ENCODE measurements around the gene ZNF879.

The ZNF879 gene

DNA sequence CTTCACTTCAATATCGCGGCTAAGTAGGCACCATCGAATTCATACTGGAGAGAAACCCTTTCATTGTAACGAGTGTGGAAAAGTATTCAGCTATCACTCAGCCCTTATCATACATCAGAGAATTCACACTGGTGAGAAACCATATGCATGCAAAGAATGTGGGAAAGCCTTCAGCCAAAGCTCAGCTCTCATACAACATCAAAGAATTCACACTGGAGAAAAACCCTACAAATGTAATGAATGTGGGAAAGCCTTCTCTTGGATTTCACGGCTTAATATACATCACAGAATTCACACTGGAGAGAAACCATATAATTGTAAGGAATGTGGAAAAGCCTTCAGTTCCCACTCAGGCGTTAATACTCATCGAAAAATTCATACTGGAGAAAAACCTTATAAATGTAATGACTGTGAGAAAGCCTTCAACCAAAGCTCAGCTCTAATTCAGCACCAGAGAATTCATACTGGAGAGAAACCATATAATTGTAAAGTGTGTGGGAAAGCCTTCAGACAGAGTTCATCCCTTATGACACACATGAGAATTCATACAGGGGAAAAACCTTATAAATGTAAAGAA lies 9.5 kb downstream of the ZNF879 start:
- no peak for DNase-seq

DNA sequence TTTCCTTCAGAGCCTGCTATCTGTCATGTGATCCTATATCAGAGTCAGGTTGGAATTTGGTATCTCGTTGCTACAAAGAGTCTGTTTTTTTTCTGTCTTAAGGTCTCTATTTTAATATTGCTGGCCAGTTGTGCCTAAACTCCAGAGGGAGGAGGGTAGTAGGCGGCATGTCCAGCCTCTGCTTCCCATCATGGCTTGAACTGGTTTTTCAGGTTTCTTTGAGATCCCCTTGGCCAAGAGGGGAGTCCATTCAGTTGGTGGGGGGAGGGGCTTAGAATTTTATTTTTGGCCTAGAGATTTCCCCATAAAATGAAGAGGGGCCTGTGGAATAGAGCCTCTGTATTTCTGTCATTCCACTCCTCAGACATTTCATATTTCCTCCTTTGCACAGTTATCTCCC lies 21.2 kb downstream of the ZNF879 start:
- DNase-seq: no peak

DNA sequence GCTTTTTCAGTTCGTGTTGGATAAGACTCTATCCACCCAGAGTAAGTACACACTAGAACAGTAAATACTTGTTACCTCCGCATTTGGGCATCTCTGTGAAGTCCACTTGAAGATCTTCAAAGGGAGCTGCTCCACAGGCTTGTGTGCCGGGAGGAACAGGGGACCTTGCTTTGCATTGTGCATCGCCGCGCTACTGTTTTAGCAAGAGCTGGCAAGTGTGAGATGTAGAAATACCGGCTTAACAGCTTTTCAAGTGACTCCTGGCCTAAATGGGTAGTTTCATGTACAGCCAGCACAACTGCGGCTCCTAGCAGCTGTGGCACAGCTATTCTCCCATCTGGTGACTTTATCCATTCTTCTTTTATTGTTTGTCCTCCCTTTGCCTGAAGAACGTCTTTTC lies 28.2 kb downstream of the ZNF879 start:
- no peak for DNase-seq

DNA sequence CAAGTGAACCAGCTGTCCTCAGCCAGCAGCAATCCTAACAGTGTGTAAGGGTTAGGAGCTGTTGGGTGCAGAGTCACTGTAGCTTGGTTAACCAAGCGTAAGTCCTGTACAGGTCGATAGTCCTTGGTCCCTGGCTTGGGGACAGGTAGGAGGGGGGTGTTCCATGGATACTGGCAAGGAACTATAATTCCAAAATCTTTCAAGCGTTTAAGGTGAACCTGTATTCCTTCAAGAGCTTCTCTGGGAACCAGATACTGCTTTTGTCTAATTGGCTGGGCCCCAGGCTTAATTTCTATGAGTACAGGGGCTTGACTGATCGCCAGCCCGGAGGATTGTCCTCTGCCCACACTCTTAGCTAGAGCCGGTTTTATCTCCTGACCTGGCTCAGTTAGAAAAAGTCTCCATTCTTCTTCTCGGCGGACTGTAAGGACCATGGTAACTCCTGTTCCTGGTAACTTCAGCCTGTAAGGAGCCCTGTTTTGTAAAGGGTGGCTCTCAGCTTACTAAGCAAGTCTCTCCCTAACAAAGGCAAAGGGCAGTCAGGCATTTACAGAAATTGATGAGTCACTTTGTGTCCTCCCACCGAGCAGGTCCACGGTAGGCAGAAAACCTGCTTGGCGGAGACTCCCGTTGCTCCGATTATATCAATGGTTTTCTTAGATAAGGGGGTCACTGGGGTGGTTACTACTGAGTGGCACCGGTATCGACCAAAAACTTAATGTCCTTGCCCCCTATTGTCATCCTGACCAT lies 30.6 kb downstream of the ZNF879 start:
- no peak for DNase-seq

DNA sequence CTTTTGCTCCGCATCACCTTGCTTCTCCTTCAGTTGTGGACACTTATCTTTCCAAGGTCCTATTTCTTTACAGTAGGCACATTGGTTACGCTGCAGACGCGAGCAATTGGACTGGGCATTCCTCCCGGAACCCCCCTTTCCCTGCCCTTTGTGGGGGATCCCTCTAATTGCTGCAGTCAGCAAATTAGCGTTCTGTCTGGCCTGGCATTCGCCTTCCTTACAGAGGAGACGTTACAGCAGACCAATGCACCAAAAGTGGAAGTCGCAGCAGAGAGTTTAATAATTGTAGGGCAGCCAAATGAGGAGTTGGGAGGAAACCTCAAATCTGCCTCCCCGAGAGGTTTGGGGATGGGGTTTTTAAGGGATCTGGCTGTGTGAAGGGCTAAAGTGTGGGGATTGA lies 31.3 kb downstream of the ZNF879 start:
- DNase-seq: no peak

DNA sequence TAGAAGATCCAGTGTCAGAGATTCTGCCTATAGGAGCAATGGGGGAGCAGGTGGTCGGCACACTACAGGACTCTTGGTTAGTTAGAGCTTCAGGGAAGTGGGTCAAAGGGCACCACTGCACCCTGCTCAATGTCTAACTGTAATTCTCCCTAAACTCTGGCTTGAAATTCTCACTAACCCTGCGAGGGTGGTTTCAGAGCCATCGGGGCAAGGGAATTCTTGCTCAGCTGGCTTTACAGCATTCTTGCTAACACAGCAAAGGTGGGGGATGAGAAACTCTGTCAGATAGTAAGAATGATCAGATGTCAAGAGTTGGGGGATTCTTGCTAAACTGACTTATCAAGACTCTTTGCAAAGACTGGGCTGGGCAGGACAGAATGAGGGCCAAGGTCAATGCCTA lies 31.8 kb downstream of the ZNF879 start:
- DNase-seq: no peak

DNA sequence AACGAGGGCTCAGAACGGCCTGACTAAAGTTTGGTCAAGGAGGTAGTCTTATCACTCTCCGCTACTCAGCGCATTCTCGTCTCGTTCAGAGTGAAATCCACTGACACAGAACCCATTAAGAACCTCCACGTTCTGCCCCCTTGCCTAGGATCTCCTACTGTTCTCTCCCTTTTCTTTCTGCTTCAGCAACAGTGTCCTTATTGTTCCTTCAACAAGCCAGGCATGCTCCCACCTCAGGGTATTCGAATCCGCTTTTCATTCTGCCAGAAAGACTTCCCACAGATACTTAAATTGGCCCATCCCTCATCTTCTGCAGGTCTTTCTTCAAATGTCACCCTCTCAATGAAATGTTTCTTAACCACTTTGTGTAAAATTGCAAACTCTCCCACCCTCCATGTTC lies 32.2 kb downstream of the ZNF879 start:
- no peak for DNase-seq

DNA sequence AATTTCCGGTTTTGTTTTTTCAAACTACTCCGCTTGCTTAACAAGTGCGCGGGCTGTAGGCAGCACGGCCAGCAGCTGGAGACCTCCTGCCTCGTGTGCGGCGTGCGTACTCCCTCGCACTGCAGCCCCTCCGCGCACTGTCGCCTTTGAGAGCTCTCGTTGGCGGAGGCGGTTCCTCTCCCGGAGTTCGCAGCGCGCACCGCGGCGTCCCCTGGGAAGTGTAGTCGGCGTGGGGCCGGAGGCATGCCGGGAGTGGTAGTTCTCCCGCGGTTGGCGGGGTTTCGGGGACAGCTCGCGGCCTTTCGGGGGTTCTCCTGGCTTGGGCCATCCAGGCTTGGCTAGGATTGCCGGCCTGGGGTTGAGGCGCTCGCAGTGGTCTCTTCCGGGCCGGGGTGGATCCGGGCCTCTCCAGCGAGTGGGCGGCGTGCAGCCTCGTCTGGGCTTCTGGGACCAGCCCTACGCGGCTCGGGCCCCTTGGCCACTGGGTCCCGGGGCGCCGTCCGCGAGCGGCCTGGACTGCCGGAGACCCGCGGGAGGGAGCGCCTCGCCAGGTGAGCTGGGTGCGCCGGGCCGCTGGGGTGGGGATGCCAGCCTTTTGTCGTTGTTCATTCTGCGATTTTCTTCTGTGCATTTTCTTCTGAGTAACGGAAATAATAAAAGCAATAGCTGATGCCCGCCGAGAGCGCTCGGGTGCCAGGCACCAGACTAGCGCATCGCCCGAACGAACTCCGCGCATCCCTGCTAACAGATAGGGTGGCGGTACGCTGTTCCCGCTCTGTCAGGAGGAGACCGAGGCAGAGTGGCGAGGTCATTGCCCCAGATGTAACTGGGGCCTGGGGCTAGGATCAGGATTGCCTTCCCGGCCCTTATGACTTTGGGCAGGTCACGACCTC lies 36.8 kb downstream of the ZNF879 start, which contains the start of gene ZNF354C:
Gene ZNF354C, plus strand, starts transcription at position 258 of the 893 bp plus-strand sequence. CDS start 1,696 bp downstream, outside the sequence.
- peak; percentile 67 to 84 for DNase-seq

DNA sequence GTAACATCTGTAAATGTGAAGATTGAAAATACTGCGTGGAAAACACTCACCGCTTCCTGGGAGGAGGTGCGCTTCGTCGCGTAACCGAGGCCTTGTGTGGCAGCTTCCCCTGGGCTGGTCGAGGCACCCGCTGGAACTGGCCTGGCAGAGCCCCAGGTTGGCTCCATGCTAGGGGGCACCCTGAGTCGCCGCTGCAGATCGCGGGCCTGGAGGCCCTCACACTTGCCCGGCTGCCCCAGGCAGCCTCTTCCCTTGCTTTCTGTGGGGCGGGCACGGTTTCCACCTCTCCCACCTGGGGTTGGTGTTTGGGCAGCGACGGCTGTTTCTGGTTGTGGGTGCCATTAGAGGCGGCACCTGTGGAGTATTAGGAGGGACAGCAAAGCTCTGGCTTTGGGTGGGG lies 37.4 kb downstream of the ZNF879 start:
- no peak for DNase-seq

DNA sequence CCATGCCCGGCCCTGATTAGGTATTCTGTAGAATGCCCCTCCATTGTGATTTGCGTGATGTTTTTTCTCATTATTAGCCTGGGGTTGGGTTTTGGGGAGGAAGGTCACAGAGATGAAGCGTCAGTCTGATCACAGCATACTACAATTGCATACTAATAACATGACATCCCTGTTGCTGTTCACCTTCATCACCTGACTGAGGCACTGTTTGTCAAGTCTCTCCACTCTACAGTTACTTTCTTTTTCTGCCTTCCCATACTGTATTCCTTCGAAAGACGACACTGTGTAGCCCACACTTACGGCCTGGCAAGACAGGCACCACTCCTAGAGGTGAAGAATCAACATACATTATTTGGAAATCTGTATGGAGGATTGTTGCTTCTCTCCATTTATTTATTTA lies 42.1 kb downstream of the ZNF879 start:
- DNase-seq: no peak

DNA sequence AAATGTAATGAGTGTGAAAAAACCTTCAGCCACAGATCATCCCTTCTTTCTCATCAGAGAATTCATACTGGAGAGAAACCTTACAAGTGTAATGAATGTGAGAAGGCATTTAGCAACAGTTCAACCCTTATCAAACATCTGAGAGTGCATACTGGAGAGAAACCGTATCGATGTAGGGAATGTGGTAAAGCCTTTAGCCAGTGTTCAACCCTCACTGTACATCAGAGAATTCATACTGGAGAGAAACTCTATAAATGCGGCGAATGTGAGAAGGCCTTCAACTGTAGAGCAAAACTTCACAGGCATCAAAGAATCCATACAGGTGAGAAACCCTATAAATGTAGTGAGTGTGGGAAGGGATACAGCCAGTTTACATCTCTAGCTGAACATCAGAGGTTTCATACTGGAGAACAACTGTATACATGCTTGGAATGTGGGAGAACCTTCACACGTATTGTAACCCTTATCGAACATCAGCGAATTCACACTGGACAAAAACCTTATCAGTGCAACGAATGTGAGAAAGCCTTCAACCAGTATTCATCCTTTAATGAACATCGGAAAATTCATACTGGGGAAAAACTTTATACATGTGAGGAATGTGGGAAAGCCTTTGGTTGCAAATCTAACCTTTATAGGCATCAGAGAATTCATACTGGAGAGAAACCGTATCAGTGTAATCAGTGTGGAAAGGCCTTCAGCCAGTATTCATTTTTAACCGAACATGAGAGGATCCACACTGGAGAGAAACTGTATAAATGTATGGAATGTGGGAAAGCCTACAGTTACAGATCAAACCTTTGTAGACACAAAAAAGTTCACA lies 55.8 kb downstream of the ZNF879 start:
- DNase-seq: no peak

DNA sequence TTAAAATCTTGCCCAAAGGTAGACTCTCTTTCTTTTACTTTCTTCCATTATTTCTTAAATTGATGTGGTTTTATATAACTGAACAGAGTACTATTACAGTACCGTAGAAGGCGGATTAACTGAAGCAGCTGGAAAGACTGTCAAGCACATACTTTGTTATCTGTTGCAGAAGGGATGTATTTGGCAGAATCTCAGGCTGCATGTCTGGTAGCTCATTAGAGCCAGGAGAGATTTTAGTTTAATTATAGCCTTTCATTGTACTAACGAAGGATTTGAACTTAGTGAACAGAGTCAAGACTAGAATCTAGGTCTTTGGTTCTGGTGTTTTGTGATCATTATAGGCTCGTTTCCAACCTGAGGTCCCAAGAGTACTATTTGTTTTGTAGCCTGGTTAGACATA lies 57.1 kb downstream of the ZNF879 start:
- DNase-seq: no peak
